IMR-90 (cell line): Measurements from ENCODE around the gene MGST2. TPM values are rescaled to one million over a fixed set of nuclear protein-coding genes. Genes with fewer than 3 reads are reported as not detected.

Experiments
- ATAC-seq: fragments of 200-7000 bp; cut with Tn5 transposase; 2 replicates; pipeline ENCODE4 v1.9.1; 2020; ENCODE audit warnings: low read depth, mild to moderate bottlenecking, moderate library complexity
- BruUV-seq: library from RNA; stranded (reverse); fragments of 400-500 nt; replicated peaks from 2 replicates; lab custom pipeline; 2021; lab: Mats Ljungman, UMichigan
- CTCF ChIA-PET: fragments of 300-600 bp; formaldehyde crosslinking; extraction: SDS; loops from one replicate; lab custom pipeline; 2021; ENCODE audit warnings: antibody characterized with exemption; lab: Yijun Ruan, JAX
- POLR2A ChIA-PET: fragments of 300-600 bp; sonication (Branson Sonifier 250); formaldehyde crosslinking; loops from one replicate; lab custom pipeline; 2022; ENCODE audit warnings: antibody characterized with exemption; ENCODE audit not compliant: unreplicated experiment; lab: Charles Lee
- DNase-seq: peaks from one replicate; pipeline ENCODE4 v3.0.0; 2013
- H2AFZ ChIP-seq: replicated peaks from 2 replicates; pipeline ENCODE3; 2013; ENCODE audit warnings: low read length, mild to moderate bottlenecking; ENCODE audit not compliant: poor library complexity
- H2AK5ac ChIP-seq: 2 replicates; pipeline ENCODE4 v1.6.1; 2013; ENCODE audit warnings: low read depth, low read length, inconsistent platforms
- H2AK9ac ChIP-seq: replicated peaks from 2 replicates; pipeline ENCODE3; 2013; ENCODE audit warnings: mild to moderate bottlenecking, low read depth, low read length, moderate library complexity; ENCODE audit not compliant: poor library complexity
- H2BK120ac ChIP-seq: 2 replicates; pipeline ENCODE4 v1.6.1; 2013; ENCODE audit warnings: low read depth, low read length, inconsistent platforms
- H2BK15ac ChIP-seq: 3 replicates; pipeline ENCODE4 v1.6.1; 2013; ENCODE audit warnings: low read depth, low read length, inconsistent platforms
- H2BK20ac ChIP-seq: 2 replicates; pipeline ENCODE4 v1.6.1; 2013; ENCODE audit warnings: low read depth, mild to moderate bottlenecking, inconsistent platforms, low read length, moderate library complexity
- H2BK5ac ChIP-seq: 2 replicates; pipeline ENCODE4 v1.6.1; 2013; ENCODE audit warnings: mild to moderate bottlenecking, low read depth, low read length, inconsistent platforms; ENCODE audit not compliant: poor library complexity, severe bottlenecking
- H3K14ac ChIP-seq: replicated peaks from 2 replicates; pipeline ENCODE4 v1.6.1; 2013; ENCODE audit warnings: low read depth, low read length, inconsistent platforms
- H3K18ac ChIP-seq: 2 replicates; pipeline ENCODE4 v1.6.1; 2013; ENCODE audit warnings: low read depth, low read length, control low read depth
- H3K23ac ChIP-seq: 2 replicates; pipeline ENCODE4 v1.6.1; 2013; ENCODE audit warnings: low read depth, low read length, inconsistent platforms
- H3K27ac ChIP-seq: 2 replicates; pipeline ENCODE4 v1.5.1; 2013; ENCODE audit warnings: mild to moderate bottlenecking, control low read depth, low read length; ENCODE audit not compliant: insufficient read depth
- H3K27me3 ChIP-seq: 2 replicates; pipeline ENCODE4 v1.6.1; 2013; ENCODE audit warnings: low read length; ENCODE audit not compliant: control insufficient read depth, insufficient read depth
- H3K36me3 ChIP-seq: 2 replicates; pipeline ENCODE4 v1.6.1; 2013; ENCODE audit warnings: low read length, mixed read lengths; ENCODE audit not compliant: control insufficient read depth, insufficient read depth
- H3K4ac ChIP-seq: 2 replicates; pipeline ENCODE4 v1.6.1; 2013; ENCODE audit warnings: low read depth, low read length, inconsistent platforms
- H3K4me1 ChIP-seq: 2 replicates; pipeline ENCODE4 v1.6.1; 2013; ENCODE audit warnings: low read length, mixed read lengths; ENCODE audit not compliant: control insufficient read depth, insufficient read depth
- H3K4me2 ChIP-seq: 2 replicates; pipeline ENCODE4 v1.6.1; 2013; ENCODE audit warnings: low read depth, mild to moderate bottlenecking, control low read depth, low read length, moderate library complexity
- H3K4me3 ChIP-seq: 2 replicates; pipeline ENCODE4 v1.5.1; 2013; ENCODE audit warnings: low read depth, mild to moderate bottlenecking, control low read depth, low read length, moderate library complexity; ENCODE audit not compliant: insufficient read depth
- H3K56ac ChIP-seq: 2 replicates; pipeline ENCODE4 v1.6.1; 2013; ENCODE audit warnings: low read length, inconsistent platforms; ENCODE audit not compliant: insufficient read depth; ENCODE audit errors: extremely low read depth
- H3K79me1 ChIP-seq, 2 experiments: 2 replicates each; pipeline ENCODE4 v1.6.1; 2013; ENCODE audit warnings: low read length in 2 of 2, inconsistent platforms in 1 of 2, low read depth in 1 of 2
- H3K9ac ChIP-seq: 2 replicates; pipeline ENCODE4 v1.6.1; 2013; ENCODE audit warnings: low read depth, low read length, control low read depth
- H3K9me1 ChIP-seq: 2 replicates; pipeline ENCODE4 v1.6.1; 2013; ENCODE audit warnings: low read length, inconsistent platforms; ENCODE audit not compliant: insufficient read depth
- H3K9me3 ChIP-seq: 2 replicates; pipeline ENCODE4 v1.6.1; 2013; ENCODE audit warnings: low read length; ENCODE audit not compliant: control insufficient read depth, insufficient read depth
- H4K20me1 ChIP-seq: 2 replicates; pipeline ENCODE4 v1.6.1; 2013; ENCODE audit warnings: low read length, inconsistent platforms; ENCODE audit not compliant: insufficient read depth
- H4K5ac ChIP-seq: 2 replicates; pipeline ENCODE4 v1.6.1; 2013; ENCODE audit warnings: mild to moderate bottlenecking, low read depth, low read length, control low read depth
- H4K8ac ChIP-seq, 2 experiments: 2 replicates each; pipeline ENCODE4 v1.6.1; 2013; ENCODE audit warnings: low read depth in 2 of 2, low read length in 2 of 2, control low read depth in 1 of 2, inconsistent platforms in 1 of 2
- H4K91ac ChIP-seq: 2 replicates; pipeline ENCODE4 v1.6.1; 2013; ENCODE audit warnings: low read depth, low read length, inconsistent platforms; ENCODE audit not compliant: insufficient read depth
- BHLHE40 ChIP-seq: fragments of 150-350 bp; IDR thresholded peaks from 2 replicates; pipeline ENCODE4 v1.6.1; 2016; ENCODE audit warnings: mild to moderate bottlenecking, low read depth, low read length
- CEBPB ChIP-seq: IDR thresholded peaks from 2 replicates; pipeline ENCODE4 v1.6.1; 2012; ENCODE audit warnings: low read depth, low read length, improper control_type of control experiment
- CHD1 ChIP-seq: IDR thresholded peaks from 2 replicates; pipeline ENCODE4 v1.6.1; 2012; ENCODE audit warnings: low read depth, low read length, improper control_type of control experiment
- CTCF ChIP-seq: conservative IDR thresholded peaks from 2 replicates; pipeline ENCODE4 v1.5.1; 2012; ENCODE audit warnings: mild to moderate bottlenecking, low read depth, low read length, improper control_type of control experiment
- MAZ ChIP-seq: IDR thresholded peaks from 2 replicates; pipeline ENCODE4 v1.6.1; 2012; ENCODE audit warnings: low read depth, mild to moderate bottlenecking, low read length, improper control_type of control experiment, moderate library complexity, borderline replicate concordance
- POLR2A ChIP-seq: IDR thresholded peaks from 2 replicates; pipeline ENCODE4 v1.6.1; 2012; ENCODE audit warnings: mild to moderate bottlenecking, low read depth, low read length
- RAD21 ChIP-seq: IDR thresholded peaks from 2 replicates; pipeline ENCODE4 v1.6.1; 2012; ENCODE audit warnings: low read length, improper control_type of control experiment
- RCOR1 ChIP-seq: IDR thresholded peaks from 2 replicates; pipeline ENCODE4 v1.6.1; 2012; ENCODE audit warnings: mild to moderate bottlenecking, low read length, improper control_type of control experiment; ENCODE audit not compliant: insufficient replicate concordance
- RFX5 ChIP-seq: IDR thresholded peaks from 2 replicates; pipeline ENCODE4 v1.8.0; 2012; ENCODE audit warnings: low read depth, mild to moderate bottlenecking, low read length, moderate library complexity
- SMC3 ChIP-seq: fragments of 150-350 bp; IDR thresholded peaks from 2 replicates; pipeline ENCODE4 v1.6.1; 2016; ENCODE audit warnings: low read depth, mild to moderate bottlenecking, antibody characterized with exemption, low read length, moderate library complexity
- USF2 ChIP-seq: fragments of 150-350 bp; IDR thresholded peaks from 2 replicates; pipeline ENCODE4 v1.6.1; 2017; ENCODE audit warnings: mild to moderate bottlenecking, antibody characterized with exemption, low read length, low read depth
- WGBS, 2 experiments: methylation state at CpG; one replicate each; pipeline versions ENCODE4 v1.1.5 to v1.1.7; 2013; ENCODE audit warnings: missing lambda C conversion rate in 2 of 2; ENCODE audit not compliant: insufficient read length in 1 of 2; ENCODE audit errors: extremely low coverage in 2 of 2; 5-methylcytosine and 5-hydroxymethylcytosine counted together
- dilution Hi-C: fragments of 300-500 bp; cut with HindIII; formaldehyde crosslinking; loops from one replicate; pipeline ENCODE4 v1.14.3; 2018; ENCODE audit warnings: low sequenced_read_pairs; ENCODE audit not compliant: unreplicated experiment
- in situ Hi-C: fragments of 300-500 bp; cut with MboI; formaldehyde crosslinking; loops from 3 replicates; pipeline ENCODE4 v1.14.3; 2019; ENCODE audit warnings: low sequenced_read_pairs, inconsistent platforms, mixed read lengths
- intact Hi-C: fragments of 100-400 bp; cut with micrococcal nuclease; formaldehyde crosslinking; loops from 2 replicates; pipeline ENCODE4 v1.10.0; 2022
- polyA plus RNA-seq, 3 experiments: library from polyadenylated mRNA; depleted of rRNA; stranded (reverse); fragments of >200 nt; gene quantifications; 2 replicates each; pipeline ENCODE4 v1.2.3, GENCODE V29; 2012; ENCODE audit warnings: low replicate concordance in 1 of 3
- total RNA-seq: library from RNA; depleted of rRNA; stranded (reverse); fragments of >200 nt; gene quantifications from 2 replicates; pipeline ENCODE4 v1.2.3, GENCODE V29; 2012
- TF ChIP-seq, protein P1 (sequence below): fragments of 150-350 bp; IDR thresholded peaks from 2 replicates; pipeline ENCODE4 v1.6.1; 2016; ENCODE audit warnings: low read depth, mild to moderate bottlenecking, low read length, moderate library complexity, borderline replicate concordance

The MGST2 gene
- total and polyA plus RNA-seq, 2 of the 4 experiments (the other 2 are of a cell fraction), result 4.8 to 10.5 TPM

DNA sequence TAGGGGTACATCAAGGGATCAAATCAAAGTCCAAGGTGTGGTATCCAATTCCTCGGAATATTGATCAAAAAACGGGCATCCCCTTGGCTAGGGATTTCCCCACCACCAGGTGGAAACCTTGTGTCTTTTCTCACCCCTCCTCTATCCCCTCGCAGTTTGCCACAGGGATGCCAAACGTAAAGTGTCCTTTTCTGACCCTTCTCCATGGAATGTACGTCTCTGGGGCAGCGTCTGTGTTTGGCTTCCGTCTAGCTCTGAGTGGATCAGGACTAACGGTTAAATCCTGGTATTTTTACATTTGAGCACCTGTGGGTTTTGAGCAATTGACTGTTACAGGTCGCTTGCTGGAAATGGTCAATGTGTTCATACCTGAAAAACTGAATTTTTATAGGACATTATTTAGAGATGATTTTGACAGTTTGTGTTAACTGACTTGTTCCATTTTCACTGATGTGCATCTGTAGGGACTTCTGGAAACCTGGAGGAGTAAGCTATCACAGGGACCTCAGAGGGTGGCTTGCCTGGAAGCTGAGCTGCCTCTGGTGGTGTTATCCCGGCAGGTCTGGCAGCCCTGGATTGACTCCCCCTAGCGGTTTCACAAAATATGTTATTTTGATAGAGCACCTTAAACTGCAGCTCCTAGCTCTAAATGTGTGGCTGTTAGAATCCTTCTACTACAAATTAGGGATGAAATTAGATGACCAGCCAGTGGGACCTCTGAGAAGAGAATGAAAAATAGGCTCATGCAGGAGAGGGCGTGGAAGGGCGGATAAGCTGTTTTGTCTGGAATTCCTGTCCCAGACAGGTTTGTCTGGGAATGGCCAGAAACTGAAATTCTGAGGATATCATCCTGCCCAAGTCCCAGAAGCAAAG lies 8.8 kb upstream of the MGST2 start:
- Histone ChIP-seq H2BK15ac (0 out of 3 replicates have a peak overlapping the region, but pooled peaks have one; percentile 17), H3K36me3 (no peaks in the 10 kb centered on the region), H2AK5ac (peak overlapping the region; percentile 20; the same call in 1 of the 2 replicates), H2AFZ (peak overlapping the region; percentile 59), H3K9me3 (no peaks in the 10 kb centered on the region), H3K9ac (peak overlapping the region; percentile 60; the same call in 1 of the 2 replicates), H2BK5ac (peak overlapping the region; percentile 60), H3K18ac (peak overlapping the region; percentile 49; the same call in 1 of the 2 replicates), H4K8ac (peak overlapping the region in 1 of 2 experiments; percentile 58; a peak in 2 of 4 replicates), H2BK120ac (peak overlapping the region; percentile 48; the same call in 1 of the 2 replicates), H2AK9ac (no peak overlapping the region), H4K5ac (peak overlapping the region; percentile 35; the same call in 1 of the 2 replicates), H3K23ac (no peak overlapping the region), H4K91ac (peak overlapping the region; percentile 37; the same call in 1 of the 2 replicates), H4K20me1 (no peaks in the 10 kb centered on the region), H3K4ac (peak overlapping the region; percentile 60; the same call in 1 of the 2 replicates), H3K27ac (peak overlapping the region; percentile 18; the same call in 1 of the 2 replicates), H3K79me1 (no peaks in the 10 kb centered on the region), H2BK20ac (peak overlapping the region; percentile 12), H3K14ac (peak overlapping the region; percentile 34), H3K4me3 (no peak overlapping the region), H3K27me3 (no peaks in the 10 kb centered on the region), H3K4me2 (peak overlapping the region; percentile 25), H3K4me1 (peaks cover 6% of the 10 kb centered on the region), H3K56ac (no peak overlapping the region), H3K9me1 (peaks cover 3% of the 10 kb centered on the region; the same call in 1 of the 2 replicates)
- dilution Hi-C loops (no loop called here), in situ Hi-C loops (no loop called here), intact Hi-C loops (loop anchor here (2.0 to 5.0 kb wide), 7 partner anchors 75 to 1195 kb away; no protein-coding TSS in a partner anchor)
- WGBS, 2 experiments, result 26% methylated on average over 6 of the region's 13 CpGs; no CpG with 5 or more reads in 1 of the 2 experiments
- POLR2A ChIA-PET, result no interaction called here
- BruUV-seq, result no TSS peak
- DNase-seq, result peak; percentile 78
- CTCF ChIA-PET, result interaction anchor here (0.6 to 2.2 kb wide), 25 partner anchors 9 to 953 kb away, joined by 3 to 15 read pairs (median 3); partner anchors contain the start of gene MGST2
- ATAC-seq, result peak; percentile 92
- TF ChIP-seq CEBPB (no peak), USF2 (no peak), RCOR1 (no peak), BHLHE40 (no peak), RAD21 (peak; percentile 52), CTCF (peak; percentile 93), RFX5 (no peak), MAZ (no peak), POLR2A (no peak), SMC3 (peak; percentile 49), CHD1 (no peak)
- TF ChIP-seq, protein P1, sequence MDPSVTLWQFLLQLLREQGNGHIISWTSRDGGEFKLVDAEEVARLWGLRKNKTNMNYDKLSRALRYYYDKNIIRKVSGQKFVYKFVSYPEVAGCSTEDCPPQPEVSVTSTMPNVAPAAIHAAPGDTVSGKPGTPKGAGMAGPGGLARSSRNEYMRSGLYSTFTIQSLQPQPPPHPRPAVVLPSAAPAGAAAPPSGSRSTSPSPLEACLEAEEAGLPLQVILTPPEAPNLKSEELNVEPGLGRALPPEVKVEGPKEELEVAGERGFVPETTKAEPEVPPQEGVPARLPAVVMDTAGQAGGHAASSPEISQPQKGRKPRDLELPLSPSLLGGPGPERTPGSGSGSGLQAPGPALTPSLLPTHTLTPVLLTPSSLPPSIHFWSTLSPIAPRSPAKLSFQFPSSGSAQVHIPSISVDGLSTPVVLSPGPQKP, result no peak
